ENCODE measurements around the gene SRPX2.

SRPX2 gene, protein sequence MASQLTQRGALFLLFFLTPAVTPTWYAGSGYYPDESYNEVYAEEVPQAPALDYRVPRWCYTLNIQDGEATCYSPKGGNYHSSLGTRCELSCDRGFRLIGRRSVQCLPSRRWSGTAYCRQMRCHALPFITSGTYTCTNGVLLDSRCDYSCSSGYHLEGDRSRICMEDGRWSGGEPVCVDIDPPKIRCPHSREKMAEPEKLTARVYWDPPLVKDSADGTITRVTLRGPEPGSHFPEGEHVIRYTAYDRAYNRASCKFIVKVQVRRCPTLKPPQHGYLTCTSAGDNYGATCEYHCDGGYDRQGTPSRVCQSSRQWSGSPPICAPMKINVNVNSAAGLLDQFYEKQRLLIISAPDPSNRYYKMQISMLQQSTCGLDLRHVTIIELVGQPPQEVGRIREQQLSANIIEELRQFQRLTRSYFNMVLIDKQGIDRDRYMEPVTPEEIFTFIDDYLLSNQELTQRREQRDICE

DNA sequence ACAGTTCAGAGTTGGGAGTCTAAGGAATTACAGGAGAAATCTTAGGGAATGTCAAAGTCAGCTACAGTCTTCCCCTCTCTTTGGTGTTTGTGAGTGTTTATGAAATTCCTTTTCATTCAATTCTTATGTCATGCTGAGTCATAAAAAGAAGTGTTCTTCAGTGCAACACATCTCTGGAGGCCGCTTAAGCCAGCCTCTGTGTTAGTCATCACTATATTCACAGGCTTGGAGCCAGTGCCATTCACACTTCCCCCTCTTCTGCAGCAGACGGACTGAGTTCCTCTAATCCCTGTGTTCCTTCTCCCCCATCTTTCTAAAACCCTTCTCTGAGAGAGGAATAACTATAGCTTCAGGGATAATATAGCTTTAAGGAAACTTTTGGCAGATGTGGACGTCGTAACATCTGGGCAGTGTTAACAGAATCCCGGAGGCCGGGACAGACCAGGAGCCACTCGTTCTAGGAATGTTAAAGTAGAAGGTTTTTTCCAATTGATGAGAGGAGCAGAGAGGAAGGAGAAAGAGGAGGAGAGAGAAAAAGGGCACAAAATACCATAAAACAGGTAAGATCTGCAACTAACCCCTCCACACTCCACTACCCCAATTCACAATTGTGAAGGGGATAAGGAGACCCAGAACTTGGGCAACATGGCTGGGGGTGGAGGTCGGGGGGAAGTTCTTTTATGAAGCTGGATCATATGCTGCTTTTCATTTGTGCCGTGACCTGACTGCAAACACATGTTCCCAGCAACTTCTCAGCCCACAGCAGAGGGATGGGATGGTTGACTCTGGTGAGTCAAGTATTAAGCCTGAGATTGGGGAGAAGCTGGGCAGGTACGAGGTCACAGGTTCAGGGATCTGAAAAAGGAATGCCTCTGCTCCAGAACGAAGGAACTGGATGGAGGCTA lies at the start of gene SRPX2:
Gene SRPX2 (plus strand): TSS at position 244 of the 905 bp plus-strand sequence. CDS start 2,124 bp downstream, outside the sequence.
- no peak for DNase-seq (ENCODE audit: low spot score)

- no peak for DNase-seq (ENCODE audit: low spot score)
Observed at GRCh38 chrX:100596601-100597000, 47.4 kb upstream of the SRPX2 start.

- no peak for DNase-seq (ENCODE audit: low spot score)
Observed at GRCh38 chrX:100599456-100599855, 44.5 kb upstream of the SRPX2 start.

GRCh38 chrX:100600340-100600739 lies 43.7 kb upstream of the SRPX2 start:
- DNase-seq (ENCODE audit: low spot score) = no peak

DNA sequence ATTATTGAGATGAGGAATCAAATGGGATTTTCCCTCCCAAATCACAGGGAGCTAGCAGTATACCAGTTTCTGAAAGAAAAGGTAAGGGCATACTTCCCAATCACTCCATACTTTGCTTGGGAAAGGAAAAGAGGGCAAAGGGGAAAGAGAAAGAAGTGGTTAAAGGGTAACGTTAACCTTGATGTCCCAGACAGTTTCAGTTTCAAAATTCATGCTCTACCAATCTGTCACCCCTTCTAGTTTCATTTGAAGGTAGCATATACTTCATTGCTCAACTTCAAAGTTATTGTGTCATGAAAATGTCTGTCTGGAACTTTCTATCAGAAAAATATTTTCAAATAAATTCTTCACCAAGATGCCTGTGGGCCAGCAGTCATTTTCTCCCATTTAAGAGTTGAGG lies 43.2 kb upstream of the SRPX2 start:
- DNase-seq (ENCODE audit: low spot score) = no peak

- DNase-seq (ENCODE audit: low spot score) = no peak
Observed at GRCh38 chrX:100606753-100607152, 37.2 kb upstream of the SRPX2 start.

- no peak for DNase-seq (ENCODE audit: low spot score)
Observed at GRCh38 chrX:100609591-100609990, 34.4 kb upstream of the SRPX2 start.

- no peak for DNase-seq (ENCODE audit: low spot score)
Observed at GRCh38 chrX:100611951-100612350, 32.0 kb upstream of the SRPX2 start.

- no peak for DNase-seq (ENCODE audit: low spot score)
Observed at GRCh38 chrX:100615005-100615404, 29.0 kb upstream of the SRPX2 start.

DNA sequence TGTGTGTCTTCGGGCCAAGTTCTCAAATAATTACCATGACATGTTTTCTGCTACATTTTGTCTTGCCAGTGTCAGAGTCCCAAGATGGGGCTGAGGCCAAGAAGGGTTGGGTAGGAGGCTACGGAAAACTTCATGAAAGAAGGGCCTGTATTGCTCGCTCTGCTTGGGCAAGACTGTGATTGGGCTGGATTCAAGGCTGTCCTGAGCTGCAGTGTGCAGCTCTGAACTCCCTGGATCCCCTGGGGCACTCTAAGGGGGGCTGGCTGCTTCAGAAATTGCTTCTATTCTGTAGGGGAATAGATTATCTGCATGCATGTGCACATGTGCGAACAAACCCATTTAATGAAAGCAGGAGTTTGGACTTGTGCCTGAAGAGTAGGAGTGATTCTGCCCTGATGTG lies 21.0 kb upstream of the SRPX2 start:
- no peak for DNase-seq (ENCODE audit: low spot score)

GRCh38 chrX:100625985-100626491 lies 18.0 kb upstream of the SRPX2 start:
- no peak for DNase-seq (ENCODE audit: low spot score)

DNA sequence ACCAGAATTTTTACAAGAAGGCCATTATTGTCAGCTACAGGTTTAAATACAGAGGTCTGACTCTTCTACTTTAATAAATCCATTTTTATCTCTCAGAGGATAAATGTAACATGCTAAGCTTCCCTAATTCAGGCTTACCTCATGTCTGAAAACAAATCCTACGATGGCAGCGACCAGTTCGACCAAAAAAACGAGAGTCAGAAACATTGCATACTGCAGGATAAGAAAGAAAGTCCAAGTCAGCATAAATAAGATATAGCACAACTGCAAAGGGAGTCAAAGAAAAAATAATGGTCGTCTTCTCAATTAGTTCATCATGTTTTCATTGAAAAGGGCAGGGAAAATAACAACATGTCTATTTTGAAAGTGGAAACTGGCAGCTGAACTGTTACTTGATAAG lies 9.0 kb upstream of the SRPX2 start:
- DNase-seq (ENCODE audit: low spot score) = no peak

DNA sequence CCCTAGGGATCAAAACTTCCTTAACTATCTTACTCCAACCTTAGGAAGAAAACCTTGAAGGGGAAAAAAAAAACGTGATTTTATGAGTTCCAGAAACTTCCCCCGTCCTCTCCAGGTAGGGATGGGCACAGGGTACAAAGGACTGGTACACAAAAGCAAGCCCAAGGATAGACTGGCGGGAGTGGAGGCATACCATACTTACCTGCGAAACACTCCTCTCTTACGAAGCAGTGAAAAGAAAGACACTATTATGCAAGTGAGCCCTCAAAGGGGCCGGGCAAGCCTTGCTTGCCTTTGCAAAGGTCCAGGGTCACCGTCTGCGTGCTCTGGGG lies 8.0 kb upstream of the SRPX2 start:
- DNase-seq (ENCODE audit: low spot score) = no peak

DNA sequence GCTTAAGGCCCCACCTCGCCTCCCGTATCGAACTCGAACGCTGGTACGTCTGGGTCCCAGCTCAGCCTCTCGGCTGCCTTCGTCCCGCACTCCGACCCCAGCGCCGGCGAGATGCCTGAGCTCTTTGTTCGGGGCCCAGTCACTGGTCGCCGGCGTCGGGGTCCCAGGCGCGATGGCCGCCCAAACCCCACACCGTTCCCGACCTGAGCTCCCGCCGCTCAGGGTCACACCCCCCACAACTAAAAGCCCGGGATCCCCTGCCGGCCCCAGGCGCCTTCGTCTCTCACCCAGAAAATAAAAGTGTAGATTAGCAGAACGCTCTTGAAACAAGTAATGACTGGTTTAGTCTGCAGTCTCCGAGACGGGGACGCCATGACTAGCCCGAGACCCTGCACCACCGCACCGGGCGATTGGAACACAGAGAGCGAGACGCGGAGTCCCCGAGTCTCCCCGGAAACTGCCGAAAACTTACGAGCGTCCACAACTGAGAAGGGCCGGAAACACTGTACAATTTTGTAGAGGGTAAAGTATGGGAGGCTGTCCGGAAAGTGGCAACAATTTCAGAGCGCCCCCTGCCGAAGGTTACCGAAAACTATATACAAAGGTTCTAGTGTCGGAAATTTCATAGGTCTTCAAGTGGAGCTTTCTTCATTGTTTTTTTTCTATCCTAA lies 7.5 kb upstream of the SRPX2 start, which contains the start of gene TSPAN6:
Gene TSPAN6 (minus strand): TSS at position 486 of the 671 bp plus-strand sequence. CDS start 112 bp downstream, at position 374.
- DNase-seq (ENCODE audit: low spot score) = peak; percentile 38

DNA sequence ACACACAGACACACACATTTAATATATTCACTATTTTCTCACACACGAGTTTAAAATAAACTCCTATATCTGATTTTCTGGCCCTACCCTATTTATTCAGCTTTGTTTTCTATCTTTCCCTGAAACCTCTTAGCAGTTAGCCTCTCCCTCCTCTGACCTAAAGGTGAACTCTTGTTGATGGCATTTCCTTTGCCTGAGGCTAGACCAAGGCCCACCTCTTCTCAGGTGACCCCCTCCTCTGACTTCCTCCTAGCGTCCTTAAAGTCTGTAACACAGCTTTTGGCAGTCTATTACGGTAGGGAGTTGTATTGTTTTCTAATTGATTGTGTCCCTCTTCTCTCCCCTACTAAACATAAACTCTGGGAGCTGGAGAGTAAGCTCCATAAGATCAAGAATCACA lies 1.7 kb upstream of the SRPX2 start:
- no peak for DNase-seq (ENCODE audit: low spot score)

GRCh38 chrX:100643212-100643611 lies 787 bp upstream of the SRPX2 start:
- no peak for DNase-seq (ENCODE audit: low spot score)

- no peak for DNase-seq (ENCODE audit: low spot score)
Observed at GRCh38 chrX:100645106-100645505, 1.1 kb downstream of the SRPX2 start.

DNA sequence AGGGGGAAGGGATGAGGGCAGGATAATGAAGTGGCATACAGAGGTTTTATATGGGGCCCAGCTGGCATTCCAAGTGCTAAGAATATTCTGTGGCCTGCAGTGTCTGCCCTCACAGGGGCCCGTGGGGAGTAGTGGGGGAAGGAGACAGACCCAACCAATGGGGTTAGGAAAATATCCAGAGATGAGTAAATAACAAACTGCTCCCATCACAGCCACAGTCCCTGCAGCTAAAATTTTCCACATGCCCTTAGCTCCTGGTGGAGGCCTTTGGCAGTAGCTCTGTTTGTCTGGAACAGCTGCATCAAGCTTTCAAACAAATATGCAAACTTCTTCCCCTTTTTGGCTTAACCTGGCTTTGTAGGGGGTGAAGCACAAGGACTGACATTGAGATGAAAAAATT lies 3.1 kb downstream of the SRPX2 start:
- no peak for DNase-seq (ENCODE audit: low spot score)

DNA sequence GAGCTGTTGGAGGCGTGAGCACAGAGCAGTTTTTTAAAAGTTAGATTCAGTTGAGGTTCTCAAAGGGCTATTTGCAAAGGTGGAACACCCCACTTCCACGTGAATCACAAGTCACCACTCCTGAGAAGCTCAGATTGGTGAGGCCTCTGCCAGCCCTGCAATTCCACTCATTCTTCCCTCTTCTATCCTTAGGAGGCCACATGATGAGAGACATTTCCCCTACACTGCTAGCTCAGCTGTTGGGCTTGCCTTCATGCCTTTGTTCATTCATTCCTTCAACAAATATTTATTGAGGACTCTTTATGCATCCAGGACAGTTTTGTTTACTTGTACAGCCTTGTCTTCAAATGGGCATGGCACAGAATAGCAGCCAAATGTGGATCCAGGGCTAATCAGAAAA lies 3.7 kb downstream of the SRPX2 start:
- no peak for DNase-seq (ENCODE audit: low spot score)

DNA sequence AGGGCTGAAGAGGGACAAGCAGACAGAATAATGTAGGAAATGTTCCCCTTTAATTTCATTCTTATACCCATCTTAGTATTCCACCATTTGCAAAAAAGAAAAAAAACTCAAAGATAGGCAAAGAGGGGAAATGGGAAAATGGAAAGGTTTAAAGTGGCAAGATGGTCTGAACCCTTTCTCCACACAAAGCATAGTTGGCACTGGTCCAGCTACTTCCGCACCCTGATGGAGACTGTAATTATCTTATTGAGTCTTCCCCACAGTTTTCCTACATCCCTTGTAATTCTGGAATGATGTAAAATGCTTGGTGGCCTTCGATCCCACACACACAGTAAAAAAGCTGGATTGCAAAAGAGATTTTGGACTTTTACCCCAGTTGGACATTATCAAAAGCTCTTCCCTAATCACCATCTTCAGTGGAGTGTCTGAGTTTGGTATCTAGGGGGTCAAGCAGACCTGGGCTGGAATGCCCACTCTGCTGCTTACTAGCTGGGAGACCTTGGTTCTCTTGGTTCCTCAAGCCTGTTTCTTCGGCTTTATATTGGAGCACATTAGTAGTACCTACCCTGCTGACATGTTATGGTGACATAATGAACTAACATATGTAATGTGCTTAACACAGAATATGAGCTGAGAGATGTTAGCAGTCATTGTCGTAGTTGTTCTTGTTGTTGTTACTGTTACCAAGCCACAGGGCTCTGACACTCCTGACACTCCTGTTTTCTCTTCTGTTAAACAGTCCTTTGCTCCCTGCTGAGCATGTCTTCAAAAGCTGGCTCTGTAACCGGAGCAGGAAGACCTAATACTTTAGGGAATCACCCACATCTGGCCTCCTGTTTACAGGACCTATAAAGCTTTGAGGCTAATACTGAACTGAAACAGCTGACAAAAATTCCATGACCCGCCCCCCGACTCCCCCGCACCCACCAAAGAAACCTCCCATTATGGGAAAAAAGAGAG lies 4.7 kb downstream of the SRPX2 start:
- DNase-seq (ENCODE audit: low spot score) = no peak
